CD4-positive, alpha-beta T cell (primary cell): ENCODE data around the gene CRLF3. TPM values are rescaled to one million over a fixed set of nuclear protein-coding genes. Genes with fewer than 3 reads are reported as not detected.
A peak's percentile ranks its signal among the peaks of the same experiment; 100 is the strongest.
"Not testable (repeated sequence)": the region's sequence is repeated elsewhere in the genome, so short reads cannot be mapped to it uniquely, and the experiment has no call there.

Experiments used
- ATAC-seq: fragments of 200-7000 bp; cut with Tn5 transposase; one replicate; pipeline ENCODE4 v1.10.0; 2022; ENCODE audit warnings: mild to moderate bottlenecking; ENCODE audit not compliant: poor library complexity
- CTCF ChIA-PET: fragments of 350-600 bp; sonication (Branson Sonifier 250); formaldehyde crosslinking; loops from one replicate; lab custom pipeline; 2021; ENCODE audit warnings: antibody characterized with exemption, inconsistent platforms; lab: Charles Lee
- POLR2A ChIA-PET: fragments of 350-600 bp; sonication (Branson Sonifier 250); formaldehyde crosslinking; loops from one replicate; lab custom pipeline; 2021; ENCODE audit warnings: antibody characterized with exemption, inconsistent platforms; lab: Charles Lee
- DNase-seq, 14 experiments: peaks; one replicate each; pipeline ENCODE4 v3.0.0-alpha.2; 2013 to 2020; ENCODE audit warnings: mixed read lengths in 2 of 14
- H3K27ac ChIP-seq, 2 donors: one replicate each; pipeline versions ENCODE4 v1.5.1 to v1.7.0; 2013; ENCODE audit warnings: low read length in 2 of 2, low read depth in 1 of 2, mild to moderate bottlenecking in 1 of 2
- H3K27me3 ChIP-seq, 2 experiments: 1 replicate in 1 of 2; 2 replicates in 1 of 2; pipeline versions ENCODE4 v1.6.1 to v1.7.0; 2013; ENCODE audit warnings: low read length in 2 of 2, control low read depth in 1 of 2, mild to moderate bottlenecking in 1 of 2, moderate library complexity in 1 of 2; ENCODE audit not compliant: insufficient read depth in 2 of 2, control insufficient read depth in 1 of 2
- H3K36me3 ChIP-seq: one replicate; pipeline ENCODE4 v1.6.1; 2013; ENCODE audit warnings: low read length, control low read depth; ENCODE audit not compliant: insufficient read depth
- H3K4me1 ChIP-seq: one replicate; pipeline ENCODE4 v1.6.1; 2013; ENCODE audit warnings: low read length, control low read depth; ENCODE audit not compliant: insufficient read depth
- H3K4me3 ChIP-seq: one replicate; pipeline ENCODE4 v1.5.1; 2013; ENCODE audit warnings: mild to moderate bottlenecking, low read length, moderate library complexity
- H3K9me3 ChIP-seq, 2 experiments: 1 replicate in 1 of 2; 2 replicates in 1 of 2; pipeline versions ENCODE4 v1.6.1 to v1.7.0; 2013; ENCODE audit warnings: low read length in 2 of 2, mild to moderate bottlenecking in 2 of 2, control low read depth in 1 of 2, moderate library complexity in 1 of 2; ENCODE audit not compliant: control insufficient read depth in 1 of 2, insufficient read depth in 1 of 2
- H3K27ac Mint-ChIP-seq: one replicate; pipeline ENCODE4 v1.8.0; 2020; ENCODE audit warnings: mixed read lengths
- H3K27me3 Mint-ChIP-seq: one replicate; pipeline ENCODE4 v1.8.0; 2021; ENCODE audit warnings: mixed read lengths
- H3K36me3 Mint-ChIP-seq: one replicate; pipeline ENCODE4 v1.8.0; 2021; ENCODE audit warnings: low read depth, mixed read lengths
- H3K4me1 Mint-ChIP-seq: one replicate; pipeline ENCODE4 v1.8.0; 2021; ENCODE audit warnings: low read depth, mixed read lengths
- H3K4me3 Mint-ChIP-seq: one replicate; pipeline ENCODE4 v1.8.0; 2020; ENCODE audit warnings: mild to moderate bottlenecking, mixed read lengths
- H3K9me3 Mint-ChIP-seq: one replicate; pipeline ENCODE4 v1.8.0; 2020; ENCODE audit warnings: mixed read lengths
- intact Hi-C, 2 experiments: fragments of 100-400 bp; cut with DNase I in 1 of 2; cut with micrococcal nuclease in 1 of 2; formaldehyde crosslinking; loops; one replicate each; pipeline versions ENCODE4 v1.15.1 to v1.9.0; 2023 to 2025; cut with DNase I, micrococcal nuclease
- total RNA-seq, 174 experiments: library from RNA in 2 of 174; stranded (reverse) in 2 of 174; gene quantifications; one replicate each; pipeline ENCODE4 v1.2.3 and lab custom pipeline; 2021 to 2026

CRLF3 gene
- total RNA-seq, 2 experiments from 2014 or later, result 60.9 to 62.9 TPM

DNA sequence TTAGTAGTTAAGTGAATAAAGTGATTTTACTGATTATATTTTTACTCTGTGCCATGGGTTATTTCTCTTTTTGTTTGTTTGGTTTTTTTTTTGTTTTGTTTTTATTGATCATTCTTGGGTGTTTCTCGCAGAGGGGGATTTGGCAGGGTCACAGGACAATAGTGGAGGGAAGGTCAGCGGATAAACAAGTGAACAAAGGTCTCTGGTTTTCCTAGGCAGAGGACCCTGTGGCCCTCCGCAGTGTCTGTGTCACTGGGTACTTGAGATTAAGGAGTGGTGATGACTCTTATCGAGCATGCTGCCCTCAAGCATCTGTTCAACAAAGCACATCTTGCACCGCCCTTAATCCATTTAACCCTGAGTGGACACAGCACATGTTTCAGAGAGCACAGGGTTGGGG lies 88.8 kb downstream of the CRLF3 start:
- H3K27me3 ChIP-seq, ATAC-seq, intact Hi-C loops, H3K9me3 Mint-ChIP-seq, H3K4me3 ChIP-seq, H3K4me1 Mint-ChIP-seq, H3K27me3 Mint-ChIP-seq, H3K36me3 ChIP-seq, H3K9me3 ChIP-seq, H3K27ac Mint-ChIP-seq, DNase-seq, POLR2A ChIA-PET, CTCF ChIA-PET, H3K4me1 ChIP-seq, H3K27ac ChIP-seq: not testable (repeated sequence)
- Mint-ChIP-seq H3K4me3 (peak overlapping the region; percentile 20), H3K36me3 (peaks cover 38% of the 10 kb centered on the region)

GRCh38 chr17:30735206-30735605 lies 89.3 kb downstream of the CRLF3 start:
- H3K9me3 ChIP-seq, H3K27ac Mint-ChIP-seq, CTCF ChIA-PET, H3K27me3 ChIP-seq, H3K27me3 Mint-ChIP-seq, intact Hi-C loops, H3K27ac ChIP-seq, H3K36me3 ChIP-seq, POLR2A ChIA-PET, H3K4me3 Mint-ChIP-seq, H3K9me3 Mint-ChIP-seq, H3K4me3 ChIP-seq, DNase-seq, ATAC-seq: not testable (repeated sequence)
- peaks cover 14% of the 10 kb centered on the region for H3K4me1 Mint-ChIP-seq
- H3K36me3 Mint-ChIP-seq, result peaks cover 36% of the 10 kb centered on the region
- H3K4me1 ChIP-seq, result peaks cover 10% of the 10 kb centered on the region

GRCh38 chr17:30734153-30734552 lies 90.3 kb downstream of the CRLF3 start:
- H3K27me3 ChIP-seq, CTCF ChIA-PET, ATAC-seq, H3K27ac Mint-ChIP-seq, H3K27me3 Mint-ChIP-seq, H3K27ac ChIP-seq, H3K36me3 ChIP-seq, H3K9me3 Mint-ChIP-seq, DNase-seq, H3K9me3 ChIP-seq, H3K4me3 ChIP-seq: not testable (repeated sequence)
- peaks cover 34% of the 10 kb centered on the region for H3K36me3 Mint-ChIP-seq
- POLR2A ChIA-PET, result interaction anchor here (0.7 kb wide), 1 partner anchor 168 kb away, joined by 3 read pairs; no protein-coding TSS in a partner anchor
- peaks cover 10% of the 10 kb centered on the region for H3K4me1 ChIP-seq
- intact Hi-C loops, result loop anchor here in 1 of 2 experiments (5.0 kb wide), 1 partner anchor 88 kb away; the partner anchor contains the start of gene CRLF3
- peak overlapping the region; percentile 45 for H3K4me3 Mint-ChIP-seq
- peaks cover 14% of the 10 kb centered on the region for H3K4me1 Mint-ChIP-seq

Other genes starting within 250 kb of the CRLF3 start
- 1 to 10 TPM; 3.6 to 3.9 TPM for gene ATAD5, start 7.3 kb upstream of the CRLF3 start, total RNA-seq
- gene TEFM, start 81.5 kb upstream of the CRLF3 start, total RNA-seq, result 1 to 10 TPM; 7.8 to 8.9 TPM
- gene ADAP2, start 97.3 kb upstream of the CRLF3 start, total RNA-seq, result 1 to 10 TPM; 1.1 to 1.8 TPM
- gene RNF135, start 146.3 kb upstream of the CRLF3 start, total RNA-seq, result 1 to 10 TPM; 1.5 to 1.8 TPM